ENCODE data around the gene PML.

GRCh38 chr15:74041311-74041756, 46.8 kb downstream of the PML start:
- TF ChIP-seq ZFP3 (tag by site-specific recombination; IDR thresholded peaks at IDR 0.05; ENCODE audit: low read depth) (no peak), ZNF830 (tag by site-specific recombination; IDR thresholded peaks at IDR 0.05; ENCODE audit: low read depth) (no peak), SCRT2 (tag by site-specific recombination; IDR thresholded peaks at IDR 0.05) (no peak), BCL11A (tag by site-specific recombination; IDR thresholded peaks at IDR 0.05; ENCODE audit: low read depth) (no peak), ZNF48 (tag by site-specific recombination; IDR thresholded peaks at IDR 0.05) (no peak), ZNF561 (tag by site-specific recombination; IDR thresholded peaks at IDR 0.05; ENCODE audit: borderline replicate concordance) (no peak), ZNF747 (tag by site-specific recombination; IDR thresholded peaks at IDR 0.05) (no peak), PRDM1 (tag by site-specific recombination; IDR thresholded peaks at IDR 0.05) (no peak), ZNF274 (IDR thresholded peaks at IDR 0.05; ENCODE audit: low read length) (no peak), ZNF274 (tag by site-specific recombination; IDR thresholded peaks at IDR 0.05; ENCODE audit: borderline replicate concordance) (no peak)
- TF ChIP-seq, protein P1, sequence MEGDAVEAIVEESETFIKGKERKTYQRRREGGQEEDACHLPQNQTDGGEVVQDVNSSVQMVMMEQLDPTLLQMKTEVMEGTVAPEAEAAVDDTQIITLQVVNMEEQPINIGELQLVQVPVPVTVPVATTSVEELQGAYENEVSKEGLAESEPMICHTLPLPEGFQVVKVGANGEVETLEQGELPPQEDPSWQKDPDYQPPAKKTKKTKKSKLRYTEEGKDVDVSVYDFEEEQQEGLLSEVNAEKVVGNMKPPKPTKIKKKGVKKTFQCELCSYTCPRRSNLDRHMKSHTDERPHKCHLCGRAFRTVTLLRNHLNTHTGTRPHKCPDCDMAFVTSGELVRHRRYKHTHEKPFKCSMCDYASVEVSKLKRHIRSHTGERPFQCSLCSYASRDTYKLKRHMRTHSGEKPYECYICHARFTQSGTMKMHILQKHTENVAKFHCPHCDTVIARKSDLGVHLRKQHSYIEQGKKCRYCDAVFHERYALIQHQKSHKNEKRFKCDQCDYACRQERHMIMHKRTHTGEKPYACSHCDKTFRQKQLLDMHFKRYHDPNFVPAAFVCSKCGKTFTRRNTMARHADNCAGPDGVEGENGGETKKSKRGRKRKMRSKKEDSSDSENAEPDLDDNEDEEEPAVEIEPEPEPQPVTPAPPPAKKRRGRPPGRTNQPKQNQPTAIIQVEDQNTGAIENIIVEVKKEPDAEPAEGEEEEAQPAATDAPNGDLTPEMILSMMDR (tag by site-specific recombination; IDR thresholded peaks at IDR 0.05) = no peak
